HG03066 (cell line): ENCODE results near the gene ASS1.
"Not testable (repeated sequence)": the region's sequence is repeated elsewhere in the genome, so short reads cannot be mapped to it uniquely, and the experiment has no call there.

Experiments used
- ATAC-seq: cut with Tn5 transposase; IDR thresholded peaks from one replicate; pipeline ENCODE4 v1.9.1; 2021; ENCODE audit warnings: low read depth; ENCODE audit not compliant: unreplicated experiment

ASS1 gene

DNA sequence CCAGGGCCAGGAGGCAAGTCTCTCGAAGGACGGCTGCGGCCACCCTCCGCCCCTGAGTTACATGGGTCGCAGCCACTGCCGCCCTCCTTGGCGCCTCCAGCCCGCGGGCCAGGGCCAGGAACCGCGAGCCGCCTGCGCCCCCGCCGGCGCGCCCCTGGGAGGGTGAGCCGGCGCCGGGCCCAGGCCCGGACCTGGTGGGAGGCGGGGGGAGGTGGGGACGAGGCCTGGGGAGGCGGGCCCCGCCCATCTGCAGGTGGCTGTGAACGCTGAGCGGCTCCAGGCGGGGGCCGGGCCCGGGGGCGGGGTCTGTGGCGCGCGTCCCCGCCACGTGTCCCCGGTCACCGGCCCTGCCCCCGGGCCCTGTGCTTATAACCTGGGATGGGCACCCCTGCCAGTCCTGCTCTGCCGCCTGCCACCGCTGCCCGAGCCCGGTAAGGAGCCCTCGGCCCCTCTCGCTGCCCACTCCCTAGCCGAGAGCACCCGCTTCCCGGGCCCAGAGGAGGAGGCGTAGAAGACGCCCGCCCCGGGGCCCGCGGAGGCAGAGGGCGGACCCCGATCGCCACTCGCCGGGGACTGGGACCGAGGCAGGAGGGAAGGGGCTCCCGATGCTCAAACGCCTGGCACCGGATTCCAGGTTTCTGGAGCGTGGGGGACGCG lies at the start of gene ASS1:
Gene ASS1, plus strand, starts transcription at position 397 of the 657 bp plus-strand sequence. CDS start 7,268 bp downstream, outside the sequence.
- no peak for ATAC-seq

DNA sequence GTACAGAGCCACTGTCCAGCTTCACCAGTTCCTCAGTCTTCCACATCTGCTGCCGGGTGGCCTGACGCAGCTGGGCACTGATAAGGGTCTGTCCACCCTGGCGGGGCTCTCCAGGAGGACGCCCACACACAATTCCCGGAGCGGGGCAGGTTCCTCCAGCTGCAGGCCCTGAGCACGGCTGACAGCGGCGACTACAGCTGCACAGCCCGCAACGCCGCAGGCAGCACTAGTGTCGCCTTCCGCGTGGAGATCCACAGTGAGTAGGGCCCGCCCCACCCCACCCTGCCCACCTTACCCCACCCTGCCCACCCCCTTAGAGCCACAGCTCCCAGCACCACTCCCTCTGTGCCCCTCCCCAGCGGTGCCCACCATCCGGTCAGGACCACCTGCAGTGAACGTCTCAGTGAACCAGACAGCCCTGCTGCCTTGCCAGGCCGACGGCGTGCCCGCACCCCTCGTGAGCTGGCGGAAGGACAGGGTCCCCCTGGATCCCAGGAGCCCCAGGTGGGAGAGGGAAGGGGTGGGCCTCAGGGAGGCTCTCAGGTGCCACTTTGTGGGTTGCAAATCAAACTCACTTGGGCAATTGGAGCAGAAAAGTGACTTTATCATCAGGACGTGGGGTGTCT lies 48.8 kb upstream of the ASS1 start:
- no peak for ATAC-seq

DNA sequence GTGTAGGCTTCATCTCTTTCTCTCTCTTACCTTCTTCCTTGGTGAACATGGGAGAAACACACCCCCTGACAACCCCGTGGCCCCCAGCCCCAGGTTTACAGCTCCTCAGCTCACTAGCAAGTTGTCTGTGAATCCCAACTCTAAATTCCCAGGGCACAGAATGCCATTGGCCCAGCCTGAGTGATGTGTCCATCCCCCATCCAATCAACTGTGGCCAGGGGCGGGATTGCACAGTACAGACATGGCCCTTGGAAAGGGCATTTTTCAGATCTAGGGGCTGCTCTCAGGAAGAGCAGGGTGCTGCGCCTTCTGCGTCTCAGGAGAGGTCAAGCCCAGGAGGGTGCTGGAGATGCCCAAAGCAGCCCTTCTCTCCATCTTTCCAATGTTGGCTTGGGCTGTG lies 48.2 kb upstream of the ASS1 start:
- ATAC-seq: no peak

- ATAC-seq: no peak
Measured at GRCh38 chr9:130398487-130399240, 46.1 kb upstream of the ASS1 start.

DNA sequence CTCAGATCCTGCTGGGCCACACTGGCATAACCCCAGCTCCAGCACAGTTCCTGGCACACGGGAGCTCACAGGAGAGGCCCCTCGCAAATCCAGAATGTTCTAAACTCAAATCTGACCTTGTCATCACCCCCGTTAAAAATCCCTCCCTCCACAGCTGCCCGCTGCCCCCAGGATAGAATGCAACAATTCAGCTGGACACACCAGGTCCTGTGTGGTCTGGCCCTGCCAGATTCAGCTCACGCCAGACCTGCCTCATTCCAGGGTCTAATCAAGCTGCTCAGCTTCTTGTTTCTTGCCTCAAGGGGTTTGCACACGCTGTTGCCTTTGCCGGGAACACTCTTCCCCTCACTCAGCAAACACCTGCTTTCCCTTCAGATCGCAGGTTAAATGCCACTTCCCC lies 45.0 kb upstream of the ASS1 start:
- no peak for ATAC-seq

DNA sequence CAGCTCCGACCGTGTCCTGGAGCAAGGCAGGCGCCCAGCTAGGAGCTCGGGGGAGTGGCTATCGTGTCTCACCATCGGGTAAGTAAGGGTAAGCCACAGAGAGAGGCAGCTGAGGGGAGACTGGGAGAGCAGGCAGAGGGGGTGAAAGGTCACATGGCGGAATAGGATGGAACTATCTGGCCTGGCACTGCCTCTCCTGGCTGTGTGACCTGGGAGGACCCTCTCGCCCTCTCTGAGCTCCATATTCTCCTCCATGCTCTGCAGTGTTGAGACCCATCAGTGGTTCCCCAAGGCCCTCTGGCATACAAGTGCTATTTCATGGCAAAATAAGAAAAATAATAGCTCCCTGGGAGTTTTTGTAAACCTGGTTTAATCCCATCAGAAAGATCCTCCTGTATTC lies 43.9 kb upstream of the ASS1 start:
- ATAC-seq: no peak

DNA sequence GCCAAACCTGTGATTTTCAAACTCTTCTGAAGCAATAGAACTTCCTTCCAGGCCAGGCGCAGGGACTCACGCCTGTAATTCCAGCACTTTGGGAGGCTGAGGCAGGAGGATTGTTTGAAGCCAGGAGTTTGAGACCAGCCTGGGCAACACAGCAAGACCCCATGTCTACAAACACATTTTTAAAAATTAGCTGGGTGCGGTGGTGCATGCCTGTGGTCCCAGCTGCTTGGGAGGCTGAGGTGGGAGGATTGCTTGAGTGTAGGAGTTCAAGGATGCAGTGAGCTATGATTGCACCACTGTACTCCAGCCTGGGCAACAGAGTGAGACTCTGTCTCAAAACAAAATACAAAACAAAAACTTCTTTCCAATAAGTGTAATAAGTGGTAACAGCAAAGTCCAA lies 43.0 kb upstream of the ASS1 start:
- not testable (repeated sequence) for ATAC-seq

DNA sequence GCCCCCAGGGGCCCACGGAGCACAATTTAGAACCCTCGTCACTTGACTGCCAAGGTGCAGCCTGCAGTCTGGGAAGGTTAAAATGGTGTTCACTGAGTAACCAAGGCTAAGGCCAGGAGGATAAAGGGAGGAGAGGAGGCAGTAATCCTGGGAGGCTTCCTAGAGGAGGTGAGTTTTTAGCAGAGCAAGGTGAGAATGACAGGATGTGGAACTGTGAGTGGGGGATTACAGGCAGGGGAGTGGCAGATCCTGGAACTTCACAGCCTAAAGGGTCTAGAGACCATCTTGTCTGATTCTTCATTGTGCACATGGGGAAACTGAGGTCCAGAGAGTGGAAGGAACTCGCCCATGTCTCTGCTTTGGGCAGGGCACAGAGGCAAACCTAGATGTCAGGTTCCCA lies 42.5 kb upstream of the ASS1 start:
- no peak for ATAC-seq

DNA sequence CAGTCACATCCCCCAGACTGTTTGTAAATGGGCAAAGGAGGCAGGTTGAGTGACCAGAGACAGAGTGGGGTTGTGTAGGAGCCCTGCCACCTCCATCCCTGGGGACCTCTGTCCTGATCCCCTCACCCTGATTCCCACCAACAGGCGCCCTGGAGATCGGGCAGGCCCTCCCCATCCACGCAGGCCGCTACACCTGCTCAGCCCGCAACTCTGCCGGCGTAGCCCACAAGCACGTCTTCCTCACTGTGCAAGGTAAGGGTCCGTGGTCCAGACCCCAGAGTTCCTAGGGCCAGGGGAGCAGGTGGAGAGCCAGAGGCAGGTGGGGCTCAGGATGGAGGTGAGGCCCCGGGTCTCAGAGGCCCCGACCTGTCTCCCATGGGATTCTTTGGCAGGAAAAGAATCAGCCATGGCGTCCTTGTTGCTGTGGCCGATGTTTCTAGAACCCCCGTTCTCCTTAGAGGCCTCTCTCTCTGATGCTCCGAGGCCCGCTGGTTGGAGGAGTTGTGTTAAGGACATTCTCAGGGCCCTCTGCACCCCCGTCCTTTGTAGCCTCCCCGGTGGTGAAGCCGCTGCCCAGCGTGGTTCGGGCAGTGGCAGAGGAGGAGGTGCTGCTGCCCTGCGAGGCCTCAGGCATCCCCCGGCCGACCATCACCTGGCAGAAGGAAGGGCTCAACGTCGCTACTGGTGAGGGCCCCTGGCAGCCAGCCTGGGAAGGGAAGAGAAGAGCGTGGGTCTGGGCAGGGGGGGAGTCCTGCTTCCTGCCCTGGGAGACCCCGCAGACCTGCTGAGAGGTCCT lies 41.9 kb upstream of the ASS1 start:
- ATAC-seq: no peak

GRCh38 chr9:130405657-130406257 lies 39.0 kb upstream of the ASS1 start:
- ATAC-seq: no peak

- ATAC-seq: no peak
Measured at GRCh38 chr9:130406278-130406895, 38.4 kb upstream of the ASS1 start.

DNA sequence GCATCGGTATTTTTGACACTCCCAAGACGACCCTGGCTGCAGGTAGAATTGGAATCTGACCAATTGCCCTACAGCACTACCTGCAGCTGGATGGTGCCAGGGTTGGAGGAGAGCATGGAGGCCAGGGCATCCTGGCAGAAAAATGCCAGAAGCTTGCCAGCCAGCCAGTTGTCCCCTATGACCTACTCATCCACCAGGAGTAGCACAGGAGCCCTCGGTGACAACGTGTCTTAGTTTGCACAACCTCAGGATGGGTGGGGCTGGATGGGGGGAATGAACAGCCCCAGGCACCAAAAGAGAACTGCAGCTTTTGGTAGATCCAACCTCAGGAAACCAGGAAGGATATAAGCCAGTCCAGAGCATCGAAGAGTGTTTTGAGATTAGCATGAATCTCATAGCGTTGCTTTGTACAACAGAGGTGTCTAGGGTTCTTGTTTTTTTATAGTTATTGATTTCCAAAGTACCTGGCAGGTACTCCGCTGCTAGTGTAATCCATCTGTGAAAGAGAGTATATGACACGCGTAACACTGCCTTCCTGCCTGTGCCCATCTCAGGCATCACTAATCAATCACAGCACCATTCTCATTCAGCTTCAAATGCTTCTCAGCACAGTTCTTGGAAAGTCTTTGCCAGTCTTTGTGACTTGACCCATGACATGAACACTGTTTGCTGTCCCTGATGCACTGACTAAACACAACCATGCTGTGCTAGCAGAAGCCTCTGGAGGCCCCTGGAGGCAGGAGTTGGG lies 36.7 kb upstream of the ASS1 start:
- ATAC-seq: no peak

DNA sequence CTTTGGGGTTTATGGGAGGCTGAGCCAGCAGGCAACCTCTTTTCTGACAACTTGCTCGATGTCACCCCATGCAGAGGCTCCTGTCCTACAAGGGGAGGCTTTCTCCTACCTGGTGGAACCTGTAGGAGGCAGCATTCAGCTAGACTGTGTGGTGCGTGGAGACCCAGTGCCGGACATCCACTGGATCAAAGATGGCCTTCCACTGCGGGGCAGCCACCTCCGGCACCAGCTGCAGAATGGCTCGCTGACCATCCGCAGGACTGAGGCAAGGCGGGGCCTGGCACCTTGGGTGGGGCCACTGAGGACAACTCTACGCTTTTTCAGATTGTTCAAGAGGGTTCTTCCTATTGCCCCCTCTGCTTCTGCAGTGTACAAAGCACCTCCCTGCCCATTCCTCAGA lies 36.1 kb upstream of the ASS1 start:
- no peak for ATAC-seq

DNA sequence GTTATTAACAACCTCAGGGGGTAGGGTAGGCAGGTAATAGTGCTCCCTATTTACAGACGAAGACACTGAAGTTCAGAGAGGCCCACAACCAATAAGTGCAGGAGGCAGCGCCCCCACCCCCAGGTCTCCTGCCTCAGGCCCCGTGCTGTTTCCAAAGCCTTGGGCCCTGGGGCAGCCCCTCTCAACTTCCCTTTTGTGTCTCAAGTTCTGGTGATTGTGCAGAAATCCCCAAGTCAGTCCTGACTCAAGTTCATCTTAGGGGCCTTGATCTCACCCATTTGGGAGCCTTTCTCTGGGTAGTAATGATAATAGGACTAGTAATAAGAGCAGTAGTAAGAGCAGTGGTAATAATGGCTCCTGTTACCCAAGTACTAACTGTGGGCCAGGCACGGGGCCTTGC lies 35.5 kb upstream of the ASS1 start:
- ATAC-seq: no peak

DNA sequence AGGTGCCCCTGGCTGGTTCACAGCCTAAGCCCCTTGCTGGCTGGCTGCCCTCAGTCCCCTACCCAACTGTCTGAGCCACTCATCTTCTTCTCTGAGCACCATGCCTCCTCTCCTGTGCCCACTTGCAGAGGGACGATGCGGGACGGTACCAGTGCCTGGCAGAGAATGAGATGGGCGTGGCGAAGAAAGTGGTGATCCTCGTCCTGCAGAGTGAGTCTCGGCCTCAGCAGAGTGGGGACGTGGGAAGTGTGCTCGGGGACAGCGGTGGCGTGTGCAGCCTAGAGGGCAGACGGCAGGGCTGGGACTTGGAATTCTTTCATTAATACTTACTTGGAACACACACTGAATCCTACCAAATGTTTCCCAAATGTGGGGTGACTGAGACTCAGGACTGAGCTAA lies 34.3 kb upstream of the ASS1 start:
- ATAC-seq: no peak

- no peak for ATAC-seq
Measured at GRCh38 chr9:130411566-130411915, 33.2 kb upstream of the ASS1 start.

DNA sequence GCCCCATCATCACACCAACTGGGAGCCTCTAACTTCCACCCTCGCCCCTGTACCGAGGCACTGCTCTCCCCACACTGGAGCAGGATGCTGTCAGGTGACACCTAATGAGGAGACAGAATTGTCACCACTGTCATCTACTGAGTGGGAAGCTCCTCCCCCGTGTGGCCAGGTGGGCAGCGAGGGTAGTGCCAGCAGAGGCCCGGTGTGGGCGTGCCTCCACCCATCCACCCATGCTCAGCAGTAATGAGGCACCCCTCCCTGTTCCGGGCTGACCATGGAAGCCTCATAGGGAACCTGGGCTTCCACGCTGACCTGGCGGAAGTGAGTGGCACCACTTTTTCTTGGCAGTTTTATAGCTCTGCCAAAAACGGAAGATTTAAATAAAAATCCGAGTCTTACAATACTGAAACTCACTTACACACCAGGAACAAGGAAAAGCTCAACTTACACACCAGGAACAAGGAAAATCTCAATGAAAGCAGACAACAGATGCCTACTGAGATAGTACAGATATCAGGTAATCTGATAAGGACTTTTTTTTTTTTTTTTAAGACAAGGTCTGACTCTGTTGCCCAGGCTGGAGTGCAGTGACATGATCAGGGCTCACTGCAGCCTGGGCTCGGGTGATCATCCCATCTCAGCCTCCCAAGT lies 30.6 kb upstream of the ASS1 start:
- no peak for ATAC-seq

DNA sequence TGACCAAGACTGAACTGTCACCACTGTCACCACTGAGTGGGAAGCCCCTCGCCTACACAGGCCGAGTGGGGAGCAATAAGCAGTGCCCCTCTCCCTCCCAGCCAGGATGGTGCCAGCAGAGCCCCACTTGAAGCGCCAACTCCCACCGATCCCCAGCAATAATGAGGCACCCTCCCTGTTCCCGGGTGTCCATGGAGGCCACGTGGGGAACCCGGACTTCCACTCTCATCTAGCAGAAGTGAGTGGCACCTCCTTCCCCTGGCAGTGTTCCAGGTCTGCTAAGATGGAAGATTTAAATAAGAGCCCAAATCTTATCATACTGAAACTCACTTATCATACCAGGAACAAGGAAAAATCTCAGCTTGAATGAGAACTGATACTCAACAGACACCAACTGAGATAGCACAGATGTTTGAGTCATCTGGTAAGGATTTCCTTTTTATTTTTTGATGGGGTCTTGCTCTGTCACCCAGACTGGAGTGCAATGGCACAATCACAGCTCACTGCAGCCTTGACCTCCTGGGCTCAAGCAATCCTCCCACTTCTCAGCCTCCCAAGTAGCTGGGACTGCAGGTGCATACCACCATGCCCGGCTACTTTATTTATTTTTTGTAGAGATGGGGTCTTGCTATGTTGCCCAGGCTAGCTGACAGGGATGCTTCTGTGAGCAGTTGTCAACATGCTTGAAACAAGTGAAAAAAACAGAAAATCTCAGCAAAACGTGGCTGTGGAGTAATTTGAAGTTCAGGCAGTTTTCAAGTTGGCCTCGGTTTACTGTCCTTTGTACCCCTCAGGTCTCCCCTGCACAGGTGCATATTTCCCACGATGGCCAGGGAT lies 29.6 kb upstream of the ASS1 start:
- no peak for ATAC-seq
